ENCODE measurements around the gene CHCHD5. TPM values are rescaled to one million over a fixed set of nuclear protein-coding genes. Genes with fewer than 3 reads are reported as not detected.

CHCHD5 gene
- total RNA-seq, 1 experiment from 2014 or later, result 19.9 TPM

DNA sequence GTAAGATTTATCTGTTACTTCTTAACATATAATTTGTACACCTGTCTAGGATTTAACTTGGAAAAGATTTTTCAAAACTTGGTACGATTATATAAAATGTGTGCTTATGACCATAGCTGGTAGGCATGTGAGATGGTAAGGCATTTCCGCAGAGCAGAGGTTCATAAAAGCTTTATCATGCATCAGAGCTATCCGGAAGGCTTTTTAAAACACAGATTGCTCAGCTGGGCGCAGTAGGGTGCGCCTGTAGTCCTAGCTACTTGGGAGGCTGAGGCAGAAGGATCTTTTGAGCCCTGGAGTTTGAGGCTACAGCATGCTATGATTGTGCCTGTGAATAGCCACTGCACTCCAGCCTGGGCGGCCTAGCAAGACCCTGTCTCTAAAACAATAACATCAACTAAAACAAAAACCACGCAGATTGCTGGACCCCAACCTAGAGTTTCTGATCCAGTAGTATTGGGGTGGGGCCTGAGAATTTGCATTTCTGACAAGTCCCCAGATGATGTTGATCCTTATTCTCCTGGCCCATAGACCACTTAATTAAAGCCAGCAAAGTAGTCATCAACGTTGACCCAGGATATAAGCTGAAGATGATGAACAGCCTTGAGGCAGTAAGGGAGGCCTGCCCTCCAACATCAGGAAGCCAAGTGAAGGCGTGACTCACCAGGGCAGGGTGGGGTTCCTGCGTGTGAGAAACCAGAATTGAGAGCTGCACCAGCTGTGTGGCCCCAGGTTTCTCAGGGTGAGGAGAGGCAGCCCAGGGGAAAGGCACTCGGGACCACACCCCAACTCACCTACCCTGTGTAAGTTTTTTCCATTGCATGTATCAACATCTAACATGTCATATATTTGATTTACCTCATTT lies 39.7 kb downstream of the CHCHD5 start:
- peak; percentile 95 for DNase-seq (ENCODE audit: low spot score)

DNA sequence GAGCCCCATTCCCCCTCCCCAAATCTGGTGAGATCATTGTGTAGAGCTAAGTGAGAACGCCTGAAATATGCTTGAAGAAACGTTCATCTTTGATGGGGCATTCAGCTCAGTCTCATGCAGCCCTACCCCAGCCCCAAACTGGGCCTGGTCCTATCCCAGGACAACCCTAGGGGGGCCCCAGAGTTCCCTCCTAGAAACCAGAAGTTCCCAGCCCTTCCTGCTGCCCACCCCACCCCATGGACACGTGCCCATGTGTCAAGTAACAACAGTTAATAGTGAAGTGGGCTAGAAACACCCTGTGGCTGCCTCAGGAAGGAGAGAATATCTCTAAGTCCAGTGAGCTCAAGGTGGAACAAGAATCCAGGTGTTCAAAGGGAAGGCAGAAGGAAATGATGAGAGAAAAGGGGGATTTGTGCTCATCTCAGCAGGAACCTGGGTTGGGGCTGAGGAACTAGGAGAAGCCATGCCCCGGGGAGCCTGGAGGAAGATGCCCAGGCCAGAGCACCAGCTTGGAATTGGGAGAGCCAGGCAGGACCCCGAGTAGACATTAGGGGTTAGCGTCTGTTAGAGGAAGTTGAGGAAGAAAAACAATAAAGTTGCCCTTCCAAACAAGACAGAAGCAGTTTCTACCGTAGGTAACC lies 41.2 kb downstream of the CHCHD5 start:
- DNase-seq (ENCODE audit: low spot score), result no peak

DNA sequence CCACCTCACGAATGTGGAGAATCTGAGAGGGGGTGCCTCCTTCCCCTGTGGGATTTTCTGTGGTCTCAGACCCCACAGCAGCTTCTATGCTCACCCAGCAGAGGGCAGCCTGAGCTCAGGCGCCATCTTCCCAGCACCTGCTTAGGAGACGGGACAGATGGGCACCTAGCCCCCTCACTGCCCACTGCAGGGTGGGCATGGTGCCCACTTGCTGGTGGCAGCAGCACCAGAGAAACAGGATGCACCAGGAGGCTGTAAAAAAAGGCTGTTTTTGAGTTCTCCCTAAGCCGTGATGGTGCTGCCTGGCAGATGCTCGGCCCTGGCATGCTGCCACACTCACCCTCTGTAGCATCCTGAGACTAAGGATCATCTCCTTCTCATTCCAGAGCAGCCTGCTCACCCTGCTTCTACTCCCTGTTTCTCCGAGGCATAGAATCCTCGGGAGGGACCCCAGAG lies 42.2 kb downstream of the CHCHD5 start:
- DNase-seq (ENCODE audit: low spot score), result peak; percentile 83

DNA sequence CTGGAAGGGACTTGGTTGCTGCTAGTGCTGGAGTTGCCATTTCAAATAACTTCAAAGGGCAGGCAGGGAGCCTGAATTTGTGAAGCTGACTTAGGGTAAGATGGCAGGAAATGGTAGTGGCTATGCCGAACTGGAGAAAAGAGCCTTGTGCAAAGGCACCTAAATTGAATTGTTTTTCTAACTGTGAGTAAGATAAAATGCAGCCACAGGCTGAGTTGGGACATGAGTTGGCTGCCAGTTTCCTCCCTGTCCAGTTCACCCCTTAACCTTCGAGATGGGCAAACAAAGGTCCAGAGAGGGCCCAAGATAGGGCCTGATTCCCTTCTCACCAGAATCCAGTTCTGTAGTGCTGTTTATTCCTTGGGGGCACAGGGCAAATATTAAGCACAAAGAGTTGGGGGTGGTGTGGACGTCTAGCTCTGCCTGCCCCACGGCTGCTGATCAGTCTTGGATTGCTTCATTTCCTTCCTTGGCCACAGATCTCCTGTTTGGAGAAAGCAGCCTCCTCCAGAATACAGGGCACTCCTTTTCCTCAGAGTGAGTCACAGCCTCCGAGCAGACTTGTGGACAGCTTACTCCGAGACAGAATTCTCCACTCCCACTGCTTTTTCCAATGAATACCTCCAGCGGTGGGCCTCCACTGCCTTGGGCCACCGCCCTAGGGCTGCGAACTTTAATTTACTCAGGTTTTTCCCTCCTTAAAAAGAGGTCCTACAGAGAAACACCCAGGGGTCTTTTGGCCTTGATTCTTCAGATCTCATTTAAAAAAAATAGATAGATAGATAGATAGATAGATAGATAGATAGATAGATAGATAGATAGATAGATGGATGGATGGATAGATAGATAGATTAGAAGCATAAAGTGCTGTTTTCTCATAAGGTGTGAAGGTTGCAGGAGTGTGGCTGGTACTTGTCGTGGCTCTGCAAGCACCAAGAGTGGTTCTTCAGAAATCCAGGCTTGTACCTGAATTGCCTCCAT lies 42.9 kb downstream of the CHCHD5 start:
- peak; percentile 97 for DNase-seq (ENCODE audit: low spot score)

DNA sequence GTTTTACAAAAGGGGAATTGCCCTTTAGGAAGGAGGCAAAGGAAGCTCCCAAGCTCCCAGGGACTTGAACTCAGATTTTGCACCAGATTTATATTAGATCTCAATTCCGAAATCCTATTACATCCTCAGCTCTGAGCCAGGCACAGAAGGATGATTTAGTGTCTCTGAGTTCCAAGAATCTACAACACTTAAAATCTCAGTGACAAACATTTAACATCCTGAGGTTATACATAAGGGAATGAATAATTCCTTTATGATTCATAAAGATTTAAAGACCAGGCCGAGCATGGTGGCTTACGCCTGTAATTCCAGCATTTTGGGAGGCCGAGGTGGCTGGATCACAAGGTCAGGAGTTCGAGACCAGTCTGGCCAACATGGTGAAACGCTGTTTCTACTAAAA lies 44.8 kb downstream of the CHCHD5 start:
- DNase-seq (ENCODE audit: low spot score), result no peak

DNA sequence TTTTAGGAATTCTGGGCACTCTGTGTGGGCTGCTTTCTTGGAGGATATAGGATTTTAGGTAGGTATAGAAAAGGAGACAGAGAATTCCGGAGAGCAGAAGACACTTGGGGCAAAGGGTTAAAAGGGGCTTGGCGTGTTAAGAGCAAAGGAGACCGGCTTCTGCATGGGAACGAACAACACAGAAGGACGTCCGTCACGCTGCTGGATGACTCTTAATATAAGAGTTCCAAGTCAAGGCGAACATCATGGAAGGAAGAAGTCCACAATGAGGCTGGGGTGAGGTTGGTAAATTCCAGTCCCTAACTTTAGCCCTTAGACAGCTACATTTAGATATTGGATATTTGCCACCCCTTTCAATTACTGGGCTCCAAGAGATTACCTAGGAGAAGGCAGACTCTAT lies 45.4 kb downstream of the CHCHD5 start:
- no peak for DNase-seq (ENCODE audit: low spot score)

DNA sequence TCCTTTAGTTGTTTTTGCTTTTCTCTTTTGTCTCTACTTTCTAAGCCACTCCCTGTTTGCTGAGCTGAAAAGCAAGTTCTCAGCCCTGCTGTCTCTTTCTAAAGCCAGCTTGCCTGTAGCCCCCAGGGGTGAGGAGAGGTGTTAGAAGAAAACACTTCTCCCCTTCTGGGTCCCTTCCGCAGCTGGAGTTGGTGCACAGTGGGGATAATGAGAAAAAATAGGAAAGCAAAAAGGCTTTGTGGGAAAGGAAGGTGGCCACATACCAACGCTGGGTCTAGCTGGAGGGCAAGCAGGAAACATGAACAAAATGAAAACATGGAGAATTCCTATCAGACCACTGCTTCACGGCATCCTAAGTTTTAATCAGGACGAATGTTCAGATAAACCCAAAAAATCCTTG lies 45.9 kb downstream of the CHCHD5 start:
- DNase-seq (ENCODE audit: low spot score), result no peak

DNA sequence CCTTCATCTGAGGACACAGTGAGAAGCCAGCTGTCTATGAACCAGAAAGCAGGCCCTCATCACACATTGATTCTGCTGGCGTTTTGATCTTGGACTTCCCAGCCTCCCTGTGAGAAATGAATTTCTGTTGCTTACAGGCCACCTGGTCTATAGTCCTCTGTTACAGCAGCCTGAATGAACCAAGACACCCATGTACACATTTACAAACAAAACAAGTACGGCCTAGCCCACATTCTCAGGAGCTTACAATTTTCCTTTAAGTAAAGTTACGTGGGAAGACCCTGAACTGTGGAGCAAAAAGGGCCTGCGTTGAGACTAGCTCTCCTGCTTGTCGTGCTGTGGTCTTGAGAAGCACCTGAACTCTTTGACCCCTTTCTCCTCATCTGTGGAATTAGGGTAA lies 49.3 kb downstream of the CHCHD5 start:
- no peak for DNase-seq (ENCODE audit: low spot score)

DNA sequence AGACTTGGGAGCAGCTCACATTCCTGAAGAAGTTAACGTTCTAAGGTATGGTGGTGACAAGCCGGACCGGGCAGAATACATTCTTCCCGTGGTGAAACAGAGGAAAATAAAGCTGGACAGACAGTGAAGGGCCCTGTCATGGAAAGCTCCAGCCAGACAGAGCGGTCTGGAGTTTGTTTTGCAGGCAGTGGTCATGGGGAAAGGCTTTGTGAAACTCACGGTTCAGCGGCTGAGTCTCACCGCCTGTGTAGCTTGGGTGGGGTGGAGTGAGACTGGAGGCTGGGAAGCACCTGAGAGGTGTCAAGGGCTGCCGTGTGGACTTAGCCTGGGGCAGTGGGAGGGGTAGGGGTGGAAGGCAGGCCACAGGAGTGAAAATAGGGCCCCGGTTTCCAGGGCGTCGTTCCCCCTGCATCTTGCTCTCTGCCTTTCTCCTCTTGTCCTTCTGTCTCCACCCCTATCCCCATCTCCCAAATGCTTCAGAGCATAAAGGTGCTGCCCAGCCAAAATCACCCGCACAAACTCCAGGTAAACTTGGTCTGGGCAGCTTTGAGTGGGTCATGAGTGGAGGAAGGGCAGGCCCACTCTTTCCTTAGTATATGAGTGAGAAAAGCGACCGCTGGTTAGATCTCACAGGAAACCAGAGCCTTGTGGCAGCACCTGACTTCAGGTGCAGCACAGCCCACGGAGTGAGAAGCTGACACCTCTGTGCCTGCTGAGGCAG lies 49.9 kb downstream of the CHCHD5 start:
- no peak for DNase-seq (ENCODE audit: low spot score)

DNA sequence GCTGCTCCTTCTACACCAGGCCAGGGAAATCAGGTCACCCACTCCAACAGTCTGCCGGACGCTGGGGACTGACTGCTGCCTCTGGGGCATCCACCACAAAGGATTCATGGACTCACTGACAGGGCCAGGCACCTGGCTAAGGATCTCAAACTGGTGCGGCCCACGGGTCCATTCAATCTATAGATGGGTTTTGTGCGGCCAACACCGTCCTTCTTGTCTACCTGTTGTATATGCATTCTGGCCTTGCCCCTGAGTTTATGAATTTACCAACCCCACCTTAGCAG lies 50.4 kb downstream of the CHCHD5 start:
- no peak for DNase-seq (ENCODE audit: low spot score)

DNA sequence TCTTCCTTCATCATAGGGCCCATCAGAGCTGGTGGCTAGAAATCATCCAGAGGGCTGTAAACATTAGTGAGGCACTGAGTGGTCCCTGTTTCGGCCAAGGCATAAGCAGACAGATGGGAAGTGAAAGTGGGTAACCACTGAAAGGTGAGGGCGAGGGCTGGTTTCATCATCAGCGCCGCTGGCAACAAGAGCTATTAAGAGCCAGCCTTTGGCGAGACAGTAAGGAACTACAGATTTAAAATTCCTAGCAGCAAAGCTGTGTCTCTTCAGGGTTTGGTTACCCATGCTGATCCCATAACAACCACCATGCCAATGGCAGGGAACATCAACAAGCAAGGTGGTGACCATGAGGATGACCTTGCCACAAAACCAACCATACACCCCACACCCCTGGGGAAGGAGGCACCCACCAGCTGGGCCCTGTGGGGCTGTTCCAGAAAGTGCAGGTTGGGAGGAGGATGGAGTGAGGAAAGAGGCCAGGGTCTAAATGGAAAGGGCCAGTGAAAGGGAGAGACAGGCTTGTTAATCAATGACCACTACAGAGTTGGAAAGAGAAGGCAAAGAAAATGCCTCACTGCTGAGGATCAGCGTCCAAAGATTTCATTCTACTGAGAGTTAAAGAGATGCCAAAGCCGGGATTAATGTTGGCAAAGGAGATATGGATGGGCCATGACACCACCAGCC lies 52.3 kb downstream of the CHCHD5 start:
- no peak for DNase-seq (ENCODE audit: low spot score)

DNA sequence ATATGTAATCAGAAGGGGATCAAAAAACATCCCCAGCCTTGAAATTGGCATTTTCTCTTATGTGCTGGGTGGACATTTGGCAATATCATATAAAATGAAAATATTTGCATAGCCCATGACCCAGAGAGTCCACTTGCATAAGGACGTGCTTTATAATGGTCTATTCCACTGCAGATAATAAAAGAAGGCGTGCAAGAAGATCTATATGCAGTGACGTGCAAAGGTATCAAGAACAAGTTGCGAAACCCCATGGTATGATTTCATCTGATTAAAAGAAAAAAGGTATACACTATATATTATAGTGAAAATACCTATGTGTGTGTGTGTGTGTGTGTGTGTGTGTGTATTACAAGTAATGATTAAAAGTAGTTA lies 52.9 kb downstream of the CHCHD5 start:
- no peak for DNase-seq (ENCODE audit: low spot score)

Other genes with a start within 250 kb of the CHCHD5 start
- 3.6 and 4.3 TPM in 2 replicates for gene RGPD8, start 151.0 kb upstream of the CHCHD5 start, total RNA-seq (2014; rRNA removed; shearing (Covaris generic))
- gene TTL, start 102.5 kb upstream of the CHCHD5 start, total RNA-seq (2014; rRNA removed; shearing (Covaris generic)), result 62.1 and 75.3 TPM in 2 replicates
- 20.0 and 23.3 TPM in 2 replicates for gene POLR1B, start 42.1 kb upstream of the CHCHD5 start, total RNA-seq (2014; rRNA removed; shearing (Covaris generic))
- 112 and 159 TPM in 2 replicates for gene SLC20A1, start 61.3 kb downstream of the CHCHD5 start, total RNA-seq (2014; rRNA removed; shearing (Covaris generic))
- gene NT5DC4, start 136.4 kb downstream of the CHCHD5 start, total RNA-seq (2014; rRNA removed; shearing (Covaris generic)), result 0.26 TPM in 1 of 2 replicates, not detected in the other
- gene CKAP2L, start 180.0 kb downstream of the CHCHD5 start, total RNA-seq (2014; rRNA removed; shearing (Covaris generic)), result 18.0 and 21.0 TPM in 2 replicates
- gene IL1A, start 199.9 kb downstream of the CHCHD5 start, total RNA-seq (2014; rRNA removed; shearing (Covaris generic)), result 0.05 TPM in 1 of 2 replicates, not detected in the other

Measured in A172 (cell line).